ENCODE results near the gene CDK10. TPM values are rescaled to one million over a fixed set of nuclear protein-coding genes. Genes with fewer than 3 reads are reported as not detected.

The CDK10 gene
- polyA plus RNA-seq, 4 donors: 100 to 239 (median 167) TPM

GRCh38 chr16:89708481-89708931 is 22.0 kb downstream of the CDK10 start:
- peaks cover 0 to 5% (median 0%) of the 10 kb centered on the region in 3 donors for H3K27me3 ChIP-seq (ENCODE audit: control insufficient read depth in 3 of 3, insufficient read depth in 3 of 3, low read length in 3 of 3)
- DNase-seq (peak in 1 of 2 donors; percentile 68), FAIRE-seq (no peak)
- WGBS, 3 donors: 46 to 82% (median 76%) methylated on average over 14 to 19 of the region's 19 CpGs
- no peak overlapping the region for H3K27ac ChIP-seq (ENCODE audit: low read depth in 1 of 3, low read length in 2 of 3)
- H3K4me3 ChIP-seq (ENCODE audit: low read depth in 1 of 3, low read length in 3 of 3): no peak overlapping the region
- peaks cover 0 to 36% (median 0%) of the 10 kb centered on the region in 3 donors for H3K36me3 ChIP-seq (ENCODE audit: control insufficient read depth in 3 of 3, insufficient read depth in 2 of 3, low read depth in 1 of 3, low read length in 3 of 3)
- no peaks in the 10 kb centered on the region for H3K4me1 ChIP-seq (ENCODE audit: control insufficient read depth in 3 of 3, insufficient read depth in 2 of 3, low read depth in 1 of 3, low read length in 2 of 3)
- H3K9me3 ChIP-seq (ENCODE audit: control insufficient read depth in 2 of 2, insufficient read depth in 1 of 2, low read depth in 1 of 2, low read length in 1 of 2): no peaks in the 10 kb centered on the region

- no peak for DNase-seq
- H3K4me3 ChIP-seq (ENCODE audit: low read depth in 1 of 3, low read length in 3 of 3): no peak overlapping the region
- FAIRE-seq: no peak
- H3K36me3 ChIP-seq (ENCODE audit: control insufficient read depth in 3 of 3, insufficient read depth in 2 of 3, low read depth in 1 of 3, low read length in 3 of 3): peaks cover 0 to 39% (median 0%) of the 10 kb centered on the region in 3 donors
- no peak overlapping the region for H3K27ac ChIP-seq (ENCODE audit: low read depth in 1 of 3, low read length in 2 of 3)
- no peaks in the 10 kb centered on the region for H3K4me1 ChIP-seq (ENCODE audit: control insufficient read depth in 3 of 3, insufficient read depth in 2 of 3, low read depth in 1 of 3, low read length in 2 of 3)
- H3K9me3 ChIP-seq (ENCODE audit: control insufficient read depth in 2 of 2, insufficient read depth in 1 of 2, low read depth in 1 of 2, low read length in 1 of 2): no peaks in the 10 kb centered on the region
- H3K27me3 ChIP-seq (ENCODE audit: control insufficient read depth in 3 of 3, insufficient read depth in 3 of 3, low read length in 3 of 3): peaks cover 0 to 5% (median 0%) of the 10 kb centered on the region in 3 donors
- WGBS, 3 donors: 81 to 94% (median 87%) methylated on average over 10 of the region's 10 CpGs
These were observed 22.7 kb downstream of the CDK10 start for GRCh38 chr16:89709166-89709565.

DNA sequence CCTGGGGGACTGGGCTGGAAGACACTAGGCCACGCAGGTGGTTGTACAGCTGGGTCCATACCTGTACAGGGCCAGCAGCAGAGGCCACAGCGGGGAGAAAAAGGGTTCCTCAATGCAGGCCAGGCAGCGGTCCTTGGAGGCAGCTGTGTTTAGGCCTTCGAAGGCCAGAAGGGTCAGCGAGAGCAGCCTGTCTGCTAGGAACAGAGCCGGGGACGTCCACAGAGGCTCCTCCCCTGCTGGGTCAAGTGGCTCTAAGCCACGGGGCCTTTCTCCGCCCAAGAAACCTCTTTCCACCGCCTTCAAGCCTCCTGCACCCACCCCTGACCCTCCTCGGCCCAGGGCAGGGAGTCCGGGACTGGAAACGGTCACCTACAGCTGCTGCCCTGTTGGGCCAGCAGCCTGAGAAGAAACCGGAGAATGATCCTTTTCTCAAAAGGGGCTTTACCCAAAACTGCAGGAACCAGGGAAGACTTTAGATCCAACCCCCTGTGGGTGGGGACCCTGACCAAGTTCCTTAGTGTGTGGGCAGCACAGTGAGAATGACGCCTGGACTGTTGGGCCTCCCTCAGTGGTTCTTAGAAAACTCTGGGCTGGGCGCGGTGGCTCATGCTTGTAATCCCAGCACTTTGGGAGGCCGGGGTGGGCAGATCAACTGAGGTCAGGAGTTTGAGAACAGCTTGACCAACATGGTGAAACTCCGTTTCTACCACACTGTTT is 23.4 kb downstream of the CDK10 start:
- no peak for DNase-seq

GRCh38 chr16:89710709-89711564 is 24.4 kb downstream of the CDK10 start:
- Histone ChIP-seq H3K27ac (ENCODE audit: low read depth in 1 of 3, low read length in 2 of 3) (no peak overlapping the region), H3K4me1 (ENCODE audit: control insufficient read depth in 3 of 3, insufficient read depth in 2 of 3, low read depth in 1 of 3, low read length in 2 of 3) (no peaks in the 10 kb centered on the region), H3K36me3 (ENCODE audit: control insufficient read depth in 3 of 3, insufficient read depth in 2 of 3, low read depth in 1 of 3, low read length in 3 of 3) (peaks cover 0 to 49% (median 0%) of the 10 kb centered on the region in 3 donors), H3K27me3 (ENCODE audit: control insufficient read depth in 3 of 3, insufficient read depth in 3 of 3, low read length in 3 of 3) (peaks cover 0 to 5% (median 0%) of the 10 kb centered on the region in 3 donors), H3K4me3 (ENCODE audit: low read depth in 1 of 3, low read length in 3 of 3) (no peak overlapping the region), H3K9me3 (ENCODE audit: control insufficient read depth in 2 of 2, insufficient read depth in 1 of 2, low read depth in 1 of 2, low read length in 1 of 2) (no peaks in the 10 kb centered on the region)
- no peak for FAIRE-seq
- WGBS, 3 donors: 82 to 86% (median 85%) methylated on average over 44 to 63 of the region's 63 CpGs
- DNase-seq: no peak

More for the DNA sequence above, 23.4 kb downstream of the CDK10 start:
- Histone ChIP-seq H3K4me1 (ENCODE audit: control insufficient read depth in 3 of 3, insufficient read depth in 2 of 3, low read depth in 1 of 3, low read length in 2 of 3) (no peaks in the 10 kb centered on the region), H3K27ac (ENCODE audit: low read depth in 1 of 3, low read length in 2 of 3) (no peak overlapping the region), H3K36me3 (ENCODE audit: control insufficient read depth in 3 of 3, insufficient read depth in 2 of 3, low read depth in 1 of 3, low read length in 3 of 3) (peaks cover 0 to 43% (median 0%) of the 10 kb centered on the region in 3 donors), H3K9me3 (ENCODE audit: control insufficient read depth in 2 of 2, insufficient read depth in 1 of 2, low read depth in 1 of 2, low read length in 1 of 2) (no peaks in the 10 kb centered on the region), H3K27me3 (ENCODE audit: control insufficient read depth in 3 of 3, insufficient read depth in 3 of 3, low read length in 3 of 3) (peaks cover 0 to 5% (median 0%) of the 10 kb centered on the region in 3 donors), H3K4me3 (ENCODE audit: low read depth in 1 of 3, low read length in 3 of 3) (no peak overlapping the region)
- WGBS, 3 donors: 84 to 90% (median 90%) methylated on average over 19 of the region's 19 CpGs
- no peak for FAIRE-seq

DNA sequence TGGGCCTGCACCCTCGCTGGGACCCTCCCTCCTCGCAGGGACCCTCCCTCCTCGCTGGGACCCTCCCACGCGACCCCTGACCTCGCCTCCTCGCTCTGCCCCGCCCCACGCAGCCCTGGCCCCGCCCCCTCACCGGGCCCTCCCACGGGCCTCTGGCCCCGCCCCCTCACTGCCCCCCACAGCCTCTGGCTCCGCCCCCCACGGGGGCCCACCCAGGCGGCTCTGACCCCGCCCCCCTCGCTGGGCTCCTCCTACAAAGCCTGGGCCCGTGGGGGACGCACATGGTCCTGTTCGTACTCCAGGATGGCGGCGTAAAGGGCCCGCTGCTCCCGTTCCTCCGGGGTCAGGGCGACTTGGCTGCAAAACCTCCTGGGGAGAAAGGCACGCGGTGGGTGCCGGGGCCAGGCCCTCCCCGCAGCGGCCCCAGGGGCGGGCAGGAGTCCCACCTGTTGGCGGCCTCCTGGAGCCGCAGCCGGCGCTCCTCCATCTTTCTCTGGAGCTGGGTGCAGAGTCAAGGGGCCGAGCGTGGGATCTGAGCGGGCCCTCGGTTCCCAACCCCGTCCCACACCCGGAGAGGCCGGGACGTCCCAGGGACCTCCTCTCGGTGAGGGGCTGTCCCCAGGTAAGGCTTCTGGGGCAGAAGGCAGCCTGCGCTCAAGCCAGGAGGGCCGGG is 25.2 kb downstream of the CDK10 start:
- no peak for FAIRE-seq
- WGBS, 3 donors: 1 to 4% (median 3%) methylated on average over 41 to 48 of the region's 48 CpGs

GRCh38 chr16:89712274-89712781 is 25.8 kb downstream of the CDK10 start:
- H3K9me3 ChIP-seq (ENCODE audit: control insufficient read depth in 2 of 2, insufficient read depth in 1 of 2, low read depth in 1 of 2, low read length in 1 of 2): no peaks in the 10 kb centered on the region
- H3K36me3 ChIP-seq (ENCODE audit: control insufficient read depth in 3 of 3, insufficient read depth in 2 of 3, low read depth in 1 of 3, low read length in 3 of 3): peaks cover 0 to 54% (median 0%) of the 10 kb centered on the region in 3 donors
- 7 to 13% (median 11%) methylated on average over 21 to 22 of the region's 22 CpGs for WGBS, 3 donors
- H3K4me1 ChIP-seq (ENCODE audit: control insufficient read depth in 3 of 3, insufficient read depth in 2 of 3, low read depth in 1 of 3, low read length in 2 of 3): no peaks in the 10 kb centered on the region
- peaks cover 0 to 5% (median 0%) of the 10 kb centered on the region in 3 donors for H3K27me3 ChIP-seq (ENCODE audit: control insufficient read depth in 3 of 3, insufficient read depth in 3 of 3, low read length in 3 of 3)
- H3K4me3 ChIP-seq (ENCODE audit: low read depth in 1 of 3, low read length in 3 of 3): peak overlapping the region; percentile 12 to 55 (median 36)
- no peak overlapping the region for H3K27ac ChIP-seq (ENCODE audit: low read depth in 1 of 3, low read length in 2 of 3)
- FAIRE-seq (no peak), DNase-seq (no peak)

More for the DNA sequence above, 25.2 kb downstream of the CDK10 start:
- no peaks in the 10 kb centered on the region for H3K9me3 ChIP-seq (ENCODE audit: control insufficient read depth in 2 of 2, insufficient read depth in 1 of 2, low read depth in 1 of 2, low read length in 1 of 2)
- H3K36me3 ChIP-seq (ENCODE audit: control insufficient read depth in 3 of 3, insufficient read depth in 2 of 3, low read depth in 1 of 3, low read length in 3 of 3): peaks cover 0 to 56% (median 0%) of the 10 kb centered on the region in 3 donors
- peaks cover 0 to 5% (median 0%) of the 10 kb centered on the region in 3 donors for H3K27me3 ChIP-seq (ENCODE audit: control insufficient read depth in 3 of 3, insufficient read depth in 3 of 3, low read length in 3 of 3)
- peak; percentile 41 to 69 for DNase-seq
- H3K4me3 ChIP-seq (ENCODE audit: low read depth in 1 of 3, low read length in 3 of 3): peak overlapping the region; percentile 12 to 55 (median 36)
- no peaks in the 10 kb centered on the region for H3K4me1 ChIP-seq (ENCODE audit: control insufficient read depth in 3 of 3, insufficient read depth in 2 of 3, low read depth in 1 of 3, low read length in 2 of 3)
- no peak overlapping the region for H3K27ac ChIP-seq (ENCODE audit: low read depth in 1 of 3, low read length in 2 of 3)

- Histone ChIP-seq H3K36me3 (ENCODE audit: control insufficient read depth in 3 of 3, insufficient read depth in 2 of 3, low read depth in 1 of 3, low read length in 3 of 3) (peaks cover 0 to 39% (median 0%) of the 10 kb centered on the region in 3 donors), H3K4me1 (ENCODE audit: control insufficient read depth in 3 of 3, insufficient read depth in 2 of 3, low read depth in 1 of 3, low read length in 2 of 3) (peaks cover 0 to 23% (median 4%) of the 10 kb centered on the region in 3 donors), H3K4me3 (ENCODE audit: low read depth in 1 of 3, low read length in 3 of 3) (no peak overlapping the region), H3K27me3 (ENCODE audit: control insufficient read depth in 3 of 3, insufficient read depth in 3 of 3, low read length in 3 of 3) (peaks cover 0 to 5% (median 0%) of the 10 kb centered on the region in 3 donors), H3K27ac (ENCODE audit: low read depth in 1 of 3, low read length in 2 of 3) (no peak overlapping the region), H3K9me3 (ENCODE audit: control insufficient read depth in 2 of 2, insufficient read depth in 1 of 2, low read depth in 1 of 2, low read length in 1 of 2) (no peaks in the 10 kb centered on the region)
- no peak for FAIRE-seq
- no peak for DNase-seq
- WGBS, 3 donors: 92 to 94% (median 92%) methylated on average over 14 to 15 of the region's 15 CpGs
These were observed 30.0 kb downstream of the CDK10 start for GRCh38 chr16:89716493-89716892.

Measured in small intestine (tissue), 7 donors.